ENCODE measurements around the gene CASP8AP2. TPM values are rescaled to one million over a fixed set of nuclear protein-coding genes. Genes with fewer than 3 reads are reported as not detected.
A peak's percentile ranks its signal among the peaks of the same experiment; 100 is the strongest.

Gene CASP8AP2
- total and polyA plus RNA-seq, 9 of the 15 experiments (the other 6 are each of a cell fraction or from before 2014, with no cell fraction given) = 10.6 to 30.0 (median 19.1) TPM

- TF ChIP-seq ZNF431 (CRISPR knock-in tag; IDR thresholded peaks at IDR 0.05) = no peak
- TF ChIP-seq ZNF408 (CRISPR knock-in tag; IDR thresholded peaks at IDR 0.05; ENCODE audit: low read depth) = no peak
- TF ChIP-seq GATA2 (CRISPR knock-in tag; IDR thresholded peaks at IDR 0.05) = peak; percentile 43; the same call in 1 of the 2 replicates
- TF ChIP-seq MLLT1 (IDR thresholded peaks at IDR 0.05) = no peak
- TF ChIP-seq ZNF280B (CRISPR knock-in tag; IDR thresholded peaks at IDR 0.05) = no peak
- no peak for TF ChIP-seq RAD21 (CRISPR knock-in tag; conservative IDR thresholded peaks at IDR 0.05 in 1 of 2, IDR thresholded peaks at IDR 0.05 in 1 of 2)
- no peak for TF ChIP-seq DIDO1 (tag; IDR thresholded peaks at IDR 0.05; ENCODE audit: low read depth)
- TF ChIP-seq CBFB (CRISPR knock-in tag; IDR thresholded peaks at IDR 0.05) = no peak
- no peak for TF ChIP-seq ZNF778 (CRISPR knock-in tag; IDR thresholded peaks at IDR 0.05)
- TF ChIP-seq PHB (CRISPR knock-in tag; IDR thresholded peaks at IDR 0.05) = no peak
- TF ChIP-seq ZNF253 (CRISPR knock-in tag; conservative IDR thresholded peaks at IDR 0.05) = no peak
- no peak for TF ChIP-seq E2F4 (CRISPR knock-in tag; IDR thresholded peaks at IDR 0.05; ENCODE audit: low read depth)
- no peak for TF ChIP-seq ZNF707 (CRISPR knock-in tag; conservative IDR thresholded peaks at IDR 0.05)
- TF ChIP-seq XRCC4 (IDR thresholded peaks at IDR 0.05; ENCODE audit: extremely low read depth, insufficient read depth, insufficient read length) = no peak
- TF ChIP-seq RBM22 (IDR thresholded peaks at IDR 0.05; ENCODE audit: low read depth, low read length, poor library complexity, severe bottlenecking) = no peak
- TF ChIP-seq KDM1A (IDR thresholded peaks at IDR 0.05) = peak; percentile 58 to 63
- TF ChIP-seq KDM4B (IDR thresholded peaks at IDR 0.05; ENCODE audit: borderline replicate concordance in 2 of 2, low read depth in 1 of 2) = no peak
- TF ChIP-seq NUFIP1 (IDR thresholded peaks at IDR 0.05; ENCODE audit: partially characterized antibody) = no peak
These were observed 44.8 kb downstream of the CASP8AP2 start (continued) for GRCh38 chr6:89874438-89874837.

All from K562 (cell line).